Measurements from ENCODE around the gene OR2D2.

- TF ChIP-seq, protein P1, sequence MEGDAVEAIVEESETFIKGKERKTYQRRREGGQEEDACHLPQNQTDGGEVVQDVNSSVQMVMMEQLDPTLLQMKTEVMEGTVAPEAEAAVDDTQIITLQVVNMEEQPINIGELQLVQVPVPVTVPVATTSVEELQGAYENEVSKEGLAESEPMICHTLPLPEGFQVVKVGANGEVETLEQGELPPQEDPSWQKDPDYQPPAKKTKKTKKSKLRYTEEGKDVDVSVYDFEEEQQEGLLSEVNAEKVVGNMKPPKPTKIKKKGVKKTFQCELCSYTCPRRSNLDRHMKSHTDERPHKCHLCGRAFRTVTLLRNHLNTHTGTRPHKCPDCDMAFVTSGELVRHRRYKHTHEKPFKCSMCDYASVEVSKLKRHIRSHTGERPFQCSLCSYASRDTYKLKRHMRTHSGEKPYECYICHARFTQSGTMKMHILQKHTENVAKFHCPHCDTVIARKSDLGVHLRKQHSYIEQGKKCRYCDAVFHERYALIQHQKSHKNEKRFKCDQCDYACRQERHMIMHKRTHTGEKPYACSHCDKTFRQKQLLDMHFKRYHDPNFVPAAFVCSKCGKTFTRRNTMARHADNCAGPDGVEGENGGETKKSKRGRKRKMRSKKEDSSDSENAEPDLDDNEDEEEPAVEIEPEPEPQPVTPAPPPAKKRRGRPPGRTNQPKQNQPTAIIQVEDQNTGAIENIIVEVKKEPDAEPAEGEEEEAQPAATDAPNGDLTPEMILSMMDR (IDR thresholded peaks at IDR 0.05): no peak
- no peak for TF ChIP-seq POLR2A (IDR thresholded peaks at IDR 0.05)
These were observed 19.1 kb upstream of the OR2D2 start for GRCh38 chr11:6911378-6911777.
